ENCODE data around the gene WDFY1.

- TF ChIP-seq CTCF (IDR thresholded peaks at IDR 0.05), result no peak
- TF ChIP-seq POLR2A (IDR thresholded peaks at IDR 0.05), result no peak
- no peak for TF ChIP-seq POLR2AphosphoS5 (IDR thresholded peaks at IDR 0.05)
- no peak for TF ChIP-seq EP300 (IDR thresholded peaks at IDR 0.05; ENCODE audit: low read depth)
These were observed 7.3 kb upstream of the WDFY1 start for GRCh38 chr2:223952280-223952968.
